ENCODE data around the gene DNAAF8.

GRCh38 chr16:4767872-4768548, 33.7 kb downstream of the DNAAF8 start:
- TF ChIP-seq CTCF (conservative IDR thresholded peaks at IDR 0.05; ENCODE audit: low read depth, low read length), result no peak
- no peak for TF ChIP-seq EZH2phosphoT487 (IDR thresholded peaks at IDR 0.05; ENCODE audit: borderline replicate concordance, low read length)
